Activated CD8-positive, alpha-beta T cell treated with anti-CD3 and anti-CD28 coated beads for 36 hours (primary cell): Measurements from ENCODE around the gene ARHGAP42. TPM values are rescaled to one million over a fixed set of nuclear protein-coding genes. Genes with fewer than 3 reads are reported as not detected.

Experiments
- ATAC-seq: fragments of 200-7000 bp; cut with Tn5 transposase; one replicate; pipeline ENCODE4 v1.10.0; 2021; ENCODE audit warnings: mild to moderate bottlenecking, moderate library complexity
- CTCF ChIA-PET: fragments of 350-600 bp; sonication (Branson Sonifier 250); formaldehyde crosslinking; loops from one replicate; lab custom pipeline; 2021; ENCODE audit warnings: antibody characterized with exemption; lab: Charles Lee
- POLR2A ChIA-PET: fragments of 350-600 bp; sonication (Branson Sonifier 250); formaldehyde crosslinking; loops from one replicate; lab custom pipeline; 2021; ENCODE audit warnings: antibody characterized with exemption; lab: Charles Lee
- DNase-seq: peaks from one replicate; pipeline ENCODE4 v3.0.0-alpha.2; 2020
- H3K27ac Mint-ChIP-seq: one replicate; pipeline ENCODE4 v1.8.0; 2021; ENCODE audit warnings: mild to moderate bottlenecking, mixed read lengths
- H3K27me3 Mint-ChIP-seq: one replicate; pipeline ENCODE4 v1.8.0; 2021; ENCODE audit warnings: mixed read lengths
- H3K36me3 Mint-ChIP-seq: one replicate; pipeline ENCODE4 v1.8.0; 2021; ENCODE audit warnings: low read depth, mixed read lengths
- H3K4me1 Mint-ChIP-seq: one replicate; pipeline ENCODE4 v1.8.0; 2021; ENCODE audit warnings: low read depth, mixed read lengths
- H3K4me3 Mint-ChIP-seq: one replicate; pipeline ENCODE4 v1.8.0; 2021; ENCODE audit warnings: mild to moderate bottlenecking, moderate library complexity, mixed read lengths
- H3K9me3 Mint-ChIP-seq: one replicate; pipeline ENCODE4 v1.8.0; 2021; ENCODE audit warnings: mixed read lengths
- intact Hi-C: fragments of 100-400 bp; cut with micrococcal nuclease; formaldehyde crosslinking; loops from one replicate; pipeline ENCODE4 v1.10.0; 2022
- total RNA-seq, 2 experiments: library from RNA; stranded (reverse); gene quantifications; one replicate each; pipeline ENCODE4 v1.2.3, GENCODE V29; 2021
- TF ChIP-seq, protein P1 (sequence below): fragments of 200-600 bp; IDR thresholded peaks from one replicate; pipeline ENCODE4 v1.8.0; 2022; ENCODE audit warnings: antibody characterized with exemption, mild to moderate bottlenecking

ARHGAP42 gene
- total RNA-seq, 2 experiments from 2014 or later: 0.20 to 0.41 TPM

DNA sequence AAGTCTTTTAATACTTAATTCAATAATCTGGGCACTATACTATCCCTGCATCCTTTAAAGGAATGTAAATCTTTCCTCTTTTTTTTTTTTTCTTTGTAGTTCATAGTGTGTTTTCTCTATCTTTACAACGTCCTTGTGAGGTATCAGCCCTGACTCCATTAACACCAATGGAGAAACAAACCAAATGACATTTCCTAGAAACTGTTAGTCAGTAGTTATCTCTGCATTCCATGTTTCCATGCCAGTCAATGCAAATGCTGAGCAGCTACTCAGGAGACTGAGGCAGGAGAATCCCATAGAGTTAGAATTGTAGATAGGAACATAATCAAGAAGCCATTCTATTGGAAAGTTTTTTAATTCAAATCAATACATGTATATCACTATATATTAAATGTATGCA is 182.2 kb downstream of the ARHGAP42 start:
- no peaks in the 10 kb centered on the region for H3K4me1 Mint-ChIP-seq
- H3K9me3 Mint-ChIP-seq: no peaks in the 10 kb centered on the region
- no peak overlapping the region for H3K27ac Mint-ChIP-seq
- no peaks in the 10 kb centered on the region for H3K36me3 Mint-ChIP-seq
- intact Hi-C loops: no loop called here
- no peak for DNase-seq
- ATAC-seq: no peak
- POLR2A ChIA-PET: no interaction called here
- CTCF ChIA-PET: no interaction called here
- no peak overlapping the region for H3K4me3 Mint-ChIP-seq
- H3K27me3 Mint-ChIP-seq: no peaks in the 10 kb centered on the region
- TF ChIP-seq, protein P1, sequence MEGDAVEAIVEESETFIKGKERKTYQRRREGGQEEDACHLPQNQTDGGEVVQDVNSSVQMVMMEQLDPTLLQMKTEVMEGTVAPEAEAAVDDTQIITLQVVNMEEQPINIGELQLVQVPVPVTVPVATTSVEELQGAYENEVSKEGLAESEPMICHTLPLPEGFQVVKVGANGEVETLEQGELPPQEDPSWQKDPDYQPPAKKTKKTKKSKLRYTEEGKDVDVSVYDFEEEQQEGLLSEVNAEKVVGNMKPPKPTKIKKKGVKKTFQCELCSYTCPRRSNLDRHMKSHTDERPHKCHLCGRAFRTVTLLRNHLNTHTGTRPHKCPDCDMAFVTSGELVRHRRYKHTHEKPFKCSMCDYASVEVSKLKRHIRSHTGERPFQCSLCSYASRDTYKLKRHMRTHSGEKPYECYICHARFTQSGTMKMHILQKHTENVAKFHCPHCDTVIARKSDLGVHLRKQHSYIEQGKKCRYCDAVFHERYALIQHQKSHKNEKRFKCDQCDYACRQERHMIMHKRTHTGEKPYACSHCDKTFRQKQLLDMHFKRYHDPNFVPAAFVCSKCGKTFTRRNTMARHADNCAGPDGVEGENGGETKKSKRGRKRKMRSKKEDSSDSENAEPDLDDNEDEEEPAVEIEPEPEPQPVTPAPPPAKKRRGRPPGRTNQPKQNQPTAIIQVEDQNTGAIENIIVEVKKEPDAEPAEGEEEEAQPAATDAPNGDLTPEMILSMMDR: no peak

DNA sequence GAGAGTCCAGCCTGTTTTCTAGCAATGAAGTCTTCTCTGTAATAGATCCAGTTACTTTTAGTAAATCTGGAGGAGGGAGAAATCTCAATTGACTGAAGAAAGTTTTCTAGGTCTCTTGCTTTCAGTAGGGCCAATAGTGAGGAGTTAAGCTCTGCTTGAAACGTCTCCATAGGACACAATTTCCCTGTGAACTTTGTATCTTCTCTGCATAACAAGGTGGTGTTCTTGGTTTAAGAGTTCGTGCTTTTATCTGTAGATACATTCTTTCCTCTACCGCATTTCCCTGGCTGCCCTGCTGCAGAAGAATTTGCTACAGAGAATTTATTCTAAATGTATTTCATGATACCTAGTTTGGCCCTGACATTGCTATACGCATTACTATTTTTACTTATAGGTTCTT is 183.1 kb downstream of the ARHGAP42 start:
- POLR2A ChIA-PET: no interaction called here
- intact Hi-C loops: no loop called here

DNA sequence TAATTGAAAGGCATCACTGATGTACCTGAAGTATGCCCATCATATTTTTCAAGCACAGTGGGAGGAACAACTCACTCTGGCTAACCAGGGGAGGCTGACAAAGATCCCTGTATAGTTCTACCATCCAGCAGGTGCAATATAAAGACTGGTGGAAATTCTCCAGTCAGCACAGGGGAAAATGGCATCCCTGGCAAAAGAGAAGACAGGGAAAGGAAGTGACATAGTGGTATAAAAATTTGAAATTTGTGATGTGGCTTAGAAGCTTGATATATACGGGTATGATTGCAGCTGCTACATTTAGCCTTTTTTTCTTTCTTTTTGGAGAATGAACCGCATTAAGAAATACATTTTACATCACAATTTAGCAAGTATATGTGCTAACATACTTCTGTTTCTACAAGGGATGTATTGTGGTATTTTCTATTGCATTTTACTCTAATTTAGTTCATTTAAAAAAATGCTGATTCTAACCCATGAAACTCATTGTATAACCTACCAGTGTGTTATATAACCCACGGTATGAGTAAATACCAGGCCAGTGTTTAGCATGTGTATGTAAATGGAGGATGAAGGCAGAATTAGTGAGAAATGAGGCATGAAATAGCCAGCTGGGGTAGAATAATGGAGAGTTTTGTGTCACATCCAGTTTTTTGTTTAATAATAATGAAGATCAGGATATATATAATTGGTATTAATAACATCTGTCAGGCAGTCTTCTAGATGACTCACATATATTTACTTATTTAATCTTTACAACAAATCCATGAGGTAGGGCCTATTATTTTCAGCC is 186.1 kb downstream of the ARHGAP42 start:
- Mint-ChIP-seq H3K27ac (no peak overlapping the region), H3K4me1 (no peaks in the 10 kb centered on the region), H3K27me3 (no peaks in the 10 kb centered on the region), H3K9me3 (no peaks in the 10 kb centered on the region), H3K4me3 (no peak overlapping the region), H3K36me3 (no peaks in the 10 kb centered on the region)
- CTCF ChIA-PET: no interaction called here
- ATAC-seq (no peak), DNase-seq (no peak)
- intact Hi-C loops: no loop called here
- POLR2A ChIA-PET: no interaction called here
- TF ChIP-seq, protein P1: no peak

More for the DNA sequence above, 183.1 kb downstream of the ARHGAP42 start:
- H3K27ac Mint-ChIP-seq: no peak overlapping the region
- TF ChIP-seq, protein P1: no peak
- H3K4me1 Mint-ChIP-seq: no peaks in the 10 kb centered on the region
- no peaks in the 10 kb centered on the region for H3K27me3 Mint-ChIP-seq
- H3K9me3 Mint-ChIP-seq: no peaks in the 10 kb centered on the region
- DNase-seq: no peak
- no peak overlapping the region for H3K4me3 Mint-ChIP-seq
- no peaks in the 10 kb centered on the region for H3K36me3 Mint-ChIP-seq
- ATAC-seq: no peak
- CTCF ChIA-PET: no interaction called here

DNA sequence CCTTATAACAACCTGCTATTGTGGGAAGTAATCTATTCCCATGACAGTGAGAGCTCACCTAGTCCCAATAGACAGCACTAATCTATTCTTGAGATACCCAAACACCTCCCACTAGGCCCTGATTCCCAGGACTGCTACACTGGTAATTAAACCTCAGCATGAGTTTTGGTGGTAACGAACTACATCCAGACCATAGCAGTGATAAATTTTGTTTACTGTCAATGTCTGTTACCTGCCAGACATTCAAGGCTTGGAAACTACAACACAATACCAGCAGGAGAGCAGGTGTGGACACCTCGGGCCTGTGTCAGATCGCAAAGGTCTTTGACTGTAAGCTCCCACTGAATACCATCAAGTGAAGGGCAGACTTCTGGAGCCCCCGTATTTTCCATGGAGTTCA is 187.1 kb downstream of the ARHGAP42 start:
- H3K36me3 Mint-ChIP-seq: no peaks in the 10 kb centered on the region
- H3K4me3 Mint-ChIP-seq: no peak overlapping the region
- ChIA-PET CTCF (no interaction called here), POLR2A (no interaction called here)
- intact Hi-C loops: no loop called here
- ATAC-seq (no peak), DNase-seq (no peak)
- H3K27me3 Mint-ChIP-seq: no peaks in the 10 kb centered on the region
- TF ChIP-seq, protein P1: no peak
- no peaks in the 10 kb centered on the region for H3K4me1 Mint-ChIP-seq
- no peak overlapping the region for H3K27ac Mint-ChIP-seq
- H3K9me3 Mint-ChIP-seq: no peaks in the 10 kb centered on the region

DNA sequence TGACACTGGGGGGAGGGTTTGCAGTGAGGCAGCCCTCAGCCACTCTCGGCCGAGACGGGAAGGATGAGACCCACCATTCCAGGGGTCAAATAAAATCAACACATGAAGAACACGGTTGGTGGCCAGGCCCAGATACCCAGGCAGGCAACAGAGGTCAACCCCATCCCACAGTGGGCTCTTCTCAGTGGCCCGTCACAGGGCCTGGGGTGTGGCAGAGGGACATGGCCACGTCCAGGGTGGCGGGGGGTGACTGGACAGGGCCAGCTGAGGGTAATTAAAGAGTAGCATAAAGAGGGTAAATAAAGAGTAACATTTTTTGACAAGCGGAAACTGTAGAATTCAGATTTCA is 188.4 kb downstream of the ARHGAP42 start:
- ChIA-PET CTCF (no interaction called here), POLR2A (no interaction called here)
- ATAC-seq: no peak
- intact Hi-C loops: no loop called here
- no peaks in the 10 kb centered on the region for H3K36me3 Mint-ChIP-seq
- DNase-seq: no peak
- H3K27ac Mint-ChIP-seq: no peak overlapping the region
- no peaks in the 10 kb centered on the region for H3K4me1 Mint-ChIP-seq
- no peak overlapping the region for H3K4me3 Mint-ChIP-seq
- TF ChIP-seq, protein P1: no peak
- no peaks in the 10 kb centered on the region for H3K27me3 Mint-ChIP-seq
- H3K9me3 Mint-ChIP-seq: no peaks in the 10 kb centered on the region
